T-helper 22 cell (primary cell): ENCODE results near the gene NPM1.
"Not testable (repeated sequence)": the region's sequence is repeated elsewhere in the genome, so short reads cannot be mapped to it uniquely, and the experiment has no call there.

Source experiments
- DNase-seq: peaks from one replicate; pipeline ENCODE4 v3.0.0-alpha.2; 2020; ENCODE audit warnings: low read depth

Gene NPM1

GRCh38 chr5:171413153-171413910 is 25.7 kb downstream of the NPM1 start:
- no peak for DNase-seq

- not testable (repeated sequence) for DNase-seq
These were observed 26.3 kb downstream of the NPM1 start for GRCh38 chr5:171413993-171414392.

GRCh38 chr5:171415115-171415730 is 27.6 kb downstream of the NPM1 start:
- no peak for DNase-seq

- no peak for DNase-seq
These were observed 28.8 kb downstream of the NPM1 start for GRCh38 chr5:171416160-171417049.

- no peak for DNase-seq
These were observed 30.8 kb downstream of the NPM1 start for GRCh38 chr5:171418316-171418981.

- DNase-seq, result peak; percentile 40
These were observed 31.5 kb downstream of the NPM1 start, which contains the start of gene FGF18 for GRCh38 chr5:171418982-171419687. TSS of gene FGF18 (plus strand) at chr5:171419647. CDS start at chr5:171420200, 553 bp downstream.

GRCh38 chr5:171419688-171420430 is 32.2 kb downstream of the NPM1 start:
- no peak for DNase-seq

GRCh38 chr5:171420431-171421241 is 33.0 kb downstream of the NPM1 start:
- no peak for DNase-seq

- DNase-seq, result no peak
These were observed 33.9 kb downstream of the NPM1 start for GRCh38 chr5:171421331-171422262.

GRCh38 chr5:171422495-171422894 is 34.8 kb downstream of the NPM1 start:
- DNase-seq, result no peak

GRCh38 chr5:171422902-171423663 is 35.4 kb downstream of the NPM1 start:
- DNase-seq, result no peak

- no peak for DNase-seq
These were observed 37.1 kb downstream of the NPM1 start for GRCh38 chr5:171424726-171425125.

GRCh38 chr5:171425596-171426244 is 38.1 kb downstream of the NPM1 start:
- DNase-seq, result no peak

GRCh38 chr5:171426266-171426665 is 38.6 kb downstream of the NPM1 start:
- DNase-seq, result no peak

- no peak for DNase-seq
These were observed 39.0 kb downstream of the NPM1 start for GRCh38 chr5:171426680-171427079.

- no peak for DNase-seq
These were observed 39.9 kb downstream of the NPM1 start for GRCh38 chr5:171427318-171428167.
